ENCODE measurements around the gene ESPN. TPM values are rescaled to one million over a fixed set of nuclear protein-coding genes. Genes with fewer than 3 reads are reported as not detected.

The ESPN gene
- total RNA-seq, 4 donors from 2014 or later = 40.2 to 368 (median 157) TPM

- in situ Hi-C loops (cut with MboI; ENCODE audit: low pct_ligation_motif_present in 1 of 4, low pct_unique_long_range_greater_than_20kb in 1 of 4, low sequenced_read_pairs in 3 of 4) (no loop called here), intact Hi-C loops (cut with DNase I; ENCODE audit: low total_unique reads) (no loop called here)
- TF ChIP-seq EP300 (IDR thresholded peaks at IDR 0.05; ENCODE audit: low read depth) (no peak), POLR2A (IDR thresholded peaks at IDR 0.05) (no peak)
- H3K27ac ChIP-seq = no peak overlapping the region
- H3K4me1 ChIP-seq = no peaks in the 10 kb centered on the region
- H3K27me3 ChIP-seq = no peaks in the 10 kb centered on the region
- no peak overlapping the region for H3K4me3 ChIP-seq
- DNase-seq = no peak
- H3K36me3 ChIP-seq = no peaks in the 10 kb centered on the region
- WGBS, 2 donors (ENCODE audit: low coverage in 1 of 2) = 83% methylated on average over 18 of the region's 18 CpGs; no CpG with 5 or more reads in 1 of the 2 donors
- no peaks in the 10 kb centered on the region for H3K9me3 ChIP-seq
Measured at GRCh38 chr1:6508154-6508815, 83.7 kb downstream of the ESPN start.

GRCh38 chr1:6508816-6509189, 84.2 kb downstream of the ESPN start:
- WGBS, 2 donors (ENCODE audit: low coverage in 1 of 2) = 84% methylated on average over 11 of the region's 11 CpGs; no CpG with 5 or more reads in 1 of the 2 donors
- Histone ChIP-seq H3K9me3 (no peaks in the 10 kb centered on the region), H3K36me3 (no peaks in the 10 kb centered on the region), H3K4me1 (no peaks in the 10 kb centered on the region), H3K4me3 (no peak overlapping the region), H3K27ac (no peak overlapping the region), H3K27me3 (no peaks in the 10 kb centered on the region)
- in situ Hi-C loops (cut with MboI; ENCODE audit: low pct_ligation_motif_present in 1 of 4, low pct_unique_long_range_greater_than_20kb in 1 of 4, low sequenced_read_pairs in 3 of 4) (no loop called here), intact Hi-C loops (cut with DNase I; ENCODE audit: low total_unique reads) (no loop called here)
- TF ChIP-seq POLR2AphosphoS5 (IDR thresholded peaks at IDR 0.05) (no peak), CTCF (IDR thresholded peaks at IDR 0.05) (no peak), EP300 (IDR thresholded peaks at IDR 0.05; ENCODE audit: low read depth) (no peak), POLR2A (IDR thresholded peaks at IDR 0.05) (no peak)
- no peak for DNase-seq

GRCh38 chr1:6509220-6509918, 84.8 kb downstream of the ESPN start:
- TF ChIP-seq POLR2AphosphoS5 (IDR thresholded peaks at IDR 0.05) = no peak
- TF ChIP-seq CTCF (IDR thresholded peaks at IDR 0.05) = no peak
- no peak for TF ChIP-seq EP300 (IDR thresholded peaks at IDR 0.05; ENCODE audit: low read depth)

GRCh38 chr1:6509919-6510291, 85.3 kb downstream of the ESPN start:
- TF ChIP-seq CTCF (IDR thresholded peaks at IDR 0.05) (no peak), EP300 (IDR thresholded peaks at IDR 0.05; ENCODE audit: low read depth) (no peak)
- in situ Hi-C loops (cut with MboI; ENCODE audit: low pct_ligation_motif_present in 1 of 4, low pct_unique_long_range_greater_than_20kb in 1 of 4, low sequenced_read_pairs in 3 of 4) = no loop called here
- Histone ChIP-seq H3K27ac (no peak overlapping the region), H3K9me3 (no peaks in the 10 kb centered on the region), H3K4me3 (no peak overlapping the region), H3K36me3 (no peaks in the 10 kb centered on the region), H3K4me1 (no peaks in the 10 kb centered on the region), H3K27me3 (no peaks in the 10 kb centered on the region)
- no peak for DNase-seq
- 70 to 83% methylated on average over 1 to 8 of the region's 10 CpGs for WGBS, 2 donors (ENCODE audit: low coverage in 1 of 2)
- intact Hi-C loops (cut with DNase I; ENCODE audit: low total_unique reads) = no loop called here

More at GRCh38 chr1:6509220-6509918, 84.8 kb downstream of the ESPN start:
- intact Hi-C loops (cut with DNase I; ENCODE audit: low total_unique reads) (no loop called here), in situ Hi-C loops (cut with MboI; ENCODE audit: low pct_ligation_motif_present in 1 of 4, low pct_unique_long_range_greater_than_20kb in 1 of 4, low sequenced_read_pairs in 3 of 4) (no loop called here)
- Histone ChIP-seq H3K27me3 (no peaks in the 10 kb centered on the region), H3K27ac (no peak overlapping the region), H3K4me1 (no peaks in the 10 kb centered on the region), H3K36me3 (no peaks in the 10 kb centered on the region), H3K9me3 (no peaks in the 10 kb centered on the region), H3K4me3 (no peak overlapping the region)
- 45 to 71% methylated on average over 4 to 20 of the region's 20 CpGs for WGBS, 2 donors (ENCODE audit: low coverage in 1 of 2)
- DNase-seq = no peak

All from transverse colon (tissue), 4 donors.